Ramos (cell line): ENCODE data around the gene CALCOCO2.

Experiments
- in situ Hi-C: fragments of 300-500 bp; cut with MboI; formaldehyde crosslinking; loops from one replicate; pipeline ENCODE4 v1.14.3; 2022; ENCODE audit warnings: low sequenced_read_pairs; ENCODE audit not compliant: unreplicated experiment

Gene CALCOCO2

DNA sequence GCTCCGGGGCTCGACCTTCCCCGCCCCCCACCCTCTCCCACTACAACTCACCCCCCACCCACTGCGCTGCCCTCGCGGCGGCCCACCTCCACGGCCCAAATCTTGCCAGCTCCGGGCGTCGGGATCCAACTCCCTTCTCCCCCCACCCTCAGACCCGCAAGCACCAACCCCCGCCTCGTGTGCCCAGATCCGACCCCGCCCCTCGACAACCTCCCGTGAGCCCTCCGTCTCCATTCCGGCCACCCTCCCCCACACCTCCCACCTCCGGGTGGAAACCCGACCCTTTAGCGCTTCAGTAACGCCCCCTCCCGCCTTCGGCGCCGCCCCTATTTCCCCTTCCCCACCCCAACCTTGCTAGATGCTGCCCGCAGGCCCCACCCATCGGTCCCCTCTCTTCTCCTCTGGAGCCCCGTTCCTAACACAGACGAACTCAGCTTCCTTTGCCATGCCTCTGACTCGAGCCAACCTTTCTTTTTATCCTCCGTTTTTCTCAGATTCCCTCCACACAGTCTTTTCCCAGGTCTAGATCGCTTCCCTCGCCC, 78.1 kb downstream of the CALCOCO2 start:
- in situ Hi-C loops, result no loop called here

DNA sequence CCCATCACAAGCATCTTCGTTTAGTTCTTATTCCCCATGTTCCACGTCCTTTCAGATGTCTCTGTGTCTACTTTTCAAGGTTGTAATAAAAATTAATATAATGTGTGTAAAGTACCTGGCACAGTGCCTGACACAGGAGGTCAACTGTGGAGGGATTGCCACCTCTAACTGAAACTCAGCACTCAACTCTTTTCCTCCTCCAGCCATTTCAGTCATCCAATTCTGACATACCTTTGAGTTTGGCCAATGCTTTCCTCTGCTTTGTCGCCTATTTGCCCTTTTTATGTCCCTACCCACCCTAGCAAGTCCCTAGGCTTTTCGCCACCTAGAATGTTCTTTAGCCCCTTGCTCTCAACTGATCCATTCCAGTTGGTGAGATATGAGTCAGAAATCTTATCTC, 78.9 kb downstream of the CALCOCO2 start:
- in situ Hi-C loops, result no loop called here

DNA sequence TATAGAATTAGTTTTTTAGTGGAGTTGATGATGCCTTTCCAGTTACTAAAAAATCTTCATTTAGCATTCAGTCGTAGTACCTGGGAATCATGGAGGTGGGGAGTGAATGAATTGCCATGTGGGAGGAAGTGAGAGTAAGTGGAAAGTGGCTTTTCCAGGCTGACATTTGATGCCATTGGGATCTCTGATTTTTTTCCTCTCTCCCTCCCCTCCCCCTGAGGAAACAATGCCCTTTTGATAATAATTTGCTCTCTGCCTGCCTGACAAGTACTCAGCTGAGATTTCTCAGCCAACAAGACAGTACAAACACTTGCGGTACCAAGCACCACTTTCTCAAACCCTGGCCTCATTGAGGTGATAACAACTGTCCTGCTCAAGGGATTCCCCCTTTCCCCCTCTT, 79.5 kb downstream of the CALCOCO2 start:
- in situ Hi-C loops, result no loop called here

DNA sequence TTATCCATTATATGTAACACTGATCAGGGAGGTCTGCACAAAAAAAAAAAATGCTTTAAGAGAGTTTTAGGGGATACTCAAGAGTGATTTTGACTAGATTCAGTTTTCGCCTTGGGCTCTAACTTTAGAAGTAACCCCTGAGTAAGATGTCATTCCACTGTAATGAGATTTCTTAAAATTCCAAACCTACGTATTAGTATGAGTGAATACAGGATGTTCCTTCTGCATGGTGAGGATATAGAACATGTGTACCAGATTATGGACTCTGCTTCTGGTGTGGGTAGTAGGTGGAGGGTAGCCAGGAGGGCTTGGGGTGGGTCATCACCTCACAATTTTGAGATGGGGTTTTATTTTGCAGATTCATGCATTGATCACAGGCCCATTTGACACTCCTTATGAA, 81.6 kb downstream of the CALCOCO2 start:
- in situ Hi-C loops, result no loop called here
